AG04449 (cell line): ENCODE results near the gene ERC2.

ENCODE experiments used
- CTCF ChIA-PET: fragments of 350-600 bp; formaldehyde crosslinking; extraction: SDS; loops from one replicate; lab custom pipeline; 2021; ENCODE audit warnings: antibody characterized with exemption; lab: Yijun Ruan, JAX
- POLR2A ChIA-PET: fragments of 400-600, 350-600 bp; formaldehyde crosslinking; extraction: SDS; loops from one replicate; lab custom pipeline; 2020; ENCODE audit warnings: antibody characterized with exemption, inconsistent platforms; lab: Yijun Ruan, JAX
- DNase-seq: peaks from one replicate; pipeline ENCODE4 v3.0.0-alpha.2; 2010; ENCODE audit warnings: low read depth, low spot score
- H3K4me3 ChIP-seq: 2 replicates; pipeline ENCODE4 v1.5.1; 2011; ENCODE audit warnings: low read depth, mild to moderate bottlenecking, control low read depth, low read length
- CTCF ChIP-seq: IDR thresholded peaks from one replicate; pipeline ENCODE4 v1.5.1; 2011; ENCODE audit warnings: mild to moderate bottlenecking, moderate library complexity, low read length, control low read depth, inconsistent platforms; ENCODE audit not compliant: insufficient read depth; ENCODE audit errors: missing control alignments

The ERC2 gene

GRCh38 chr3:55616803-55617202 lies 851.5 kb downstream of the ERC2 start:
- no peak for DNase-seq
- CTCF ChIA-PET: interaction anchor here (1.9 kb wide), 1 partner anchor 12 kb away, joined by 5 read pairs; no protein-coding TSS in a partner anchor
- no peak overlapping the region for H3K4me3 ChIP-seq
- TF ChIP-seq CTCF: no peak
- POLR2A ChIA-PET: no interaction called here

- no peak for TF ChIP-seq CTCF
- ChIA-PET POLR2A (no interaction called here), CTCF (interaction anchor here (1.9 kb wide), 1 partner anchor 11 kb away, joined by 5 read pairs; no protein-coding TSS in a partner anchor)
- no peak overlapping the region for H3K4me3 ChIP-seq
- no peak for DNase-seq
Observed at GRCh38 chr3:55615694-55616295, 852.5 kb downstream of the ERC2 start.

- DNase-seq: no peak
- no peak for TF ChIP-seq CTCF
- ChIA-PET POLR2A (no interaction called here), CTCF (interaction anchor here (1.9 kb wide), 1 partner anchor 11 kb away, joined by 5 read pairs; no protein-coding TSS in a partner anchor)
- H3K4me3 ChIP-seq: no peak overlapping the region
Observed at GRCh38 chr3:55615039-55615693, 853.1 kb downstream of the ERC2 start.

- H3K4me3 ChIP-seq: no peak overlapping the region
- TF ChIP-seq CTCF: no peak
- DNase-seq: no peak
- POLR2A ChIA-PET: no interaction called here
- CTCF ChIA-PET: interaction anchor here (1.0 kb wide), 1 partner anchor 18 kb away, joined by 3 read pairs; no protein-coding TSS in a partner anchor
Observed at GRCh38 chr3:55611121-55611520, 857.1 kb downstream of the ERC2 start.

- H3K4me3 ChIP-seq: no peak overlapping the region
- DNase-seq: no peak
- TF ChIP-seq CTCF: no peak
- ChIA-PET CTCF (interaction anchor here (1.2 kb wide), 1 partner anchor 138 kb away, joined by 3 read pairs; no protein-coding TSS in a partner anchor), POLR2A (no interaction called here)
Observed at GRCh38 chr3:55609230-55609827, 858.9 kb downstream of the ERC2 start.
